Body of pancreas (tissue), 4 donors: ENCODE measurements around the gene CDK17. TPM values are rescaled to one million over a fixed set of nuclear protein-coding genes. Genes with fewer than 3 reads are reported as not detected.

ENCODE experiments used
- ATAC-seq: fragments of 150-250 bp; one replicate; pipeline ENCODE4 v1.9.1; 2016
- DNase-seq, 4 donors: peaks; one replicate each; pipeline ENCODE4 v3.0.0-alpha.2; 2019
- H3K27ac ChIP-seq, 4 donors: fragments of 200-600 bp; sonication (generic); 1 replicate in 3 of 4; 2 replicates in 1 of 4; pipeline versions ENCODE4 v1.5.1 to v1.6.1; 2016 to 2019; ENCODE audit warnings: mild to moderate bottlenecking in 1 of 4, mixed read lengths in 1 of 4, moderate library complexity in 1 of 4
- H3K27me3 ChIP-seq, 2 donors: fragments of 200-600 bp; sonication (generic); one replicate each; pipeline ENCODE4 v1.6.0; 2016; ENCODE audit warnings: mild to moderate bottlenecking in 1 of 2
- H3K36me3 ChIP-seq, 2 donors: fragments of 200-600 bp; sonication (generic); replicated peaks in 1 of 2; 2 replicates each; pipeline ENCODE4 v1.5.1; 2016; ENCODE audit warnings: low read depth in 2 of 2; ENCODE audit not compliant: insufficient read depth in 1 of 2
- H3K4me1 ChIP-seq: fragments of 200-600 bp; sonication (generic); one replicate; pipeline ENCODE4 v1.6.0; 2016
- H3K4me3 ChIP-seq, 2 donors: fragments of 200-600 bp; sonication (generic); 1 replicate in 1 of 2; 2 replicates in 1 of 2; pipeline ENCODE4 v1.5.1; 2016 to 2019
- H3K9me3 ChIP-seq, 3 donors: fragments of 200-600 bp; sonication (generic); 1 replicate in 2 of 3; 2 replicates in 1 of 3; pipeline ENCODE4 v1.5.1; 2016
- POLR2A ChIP-seq, 3 donors: fragments of 450-650 bp; IDR thresholded peaks; one replicate each; pipeline ENCODE4 v1.6.1; 2016; ENCODE audit warnings: antibody characterized with exemption in 3 of 3, mild to moderate bottlenecking in 2 of 3
- WGBS, 2 donors: methylation state at CpG; one replicate each; pipeline ENCODE4 v1.1.5; 2017; 5-methylcytosine and 5-hydroxymethylcytosine counted together
- intact Hi-C: fragments of 100-400 bp; cut with DNase I; formaldehyde crosslinking; loops from one replicate; pipeline ENCODE4 v1.15.1; 2023
- total RNA-seq, 2 donors: library from RNA; depleted of rRNA; stranded (reverse); fragments of >200 nt; gene quantifications; one replicate each; pipeline ENCODE4 v1.1.0, GENCODE V29; 2016
- TF ChIP-seq, protein P1 (sequence below), 7 experiments: fragments of 450-650 bp in 4 of 7; fragments of 200-600 bp in 3 of 7; sonication (generic) in 3 of 7; IDR thresholded peaks; one replicate each; pipeline ENCODE4 v1.5.1; 2016 to 2019; ENCODE audit warnings: antibody characterized with exemption in 7 of 7

CDK17 gene
- total RNA-seq, 2 donors from 2014 or later, result 17.5 to 29.8 TPM

DNA sequence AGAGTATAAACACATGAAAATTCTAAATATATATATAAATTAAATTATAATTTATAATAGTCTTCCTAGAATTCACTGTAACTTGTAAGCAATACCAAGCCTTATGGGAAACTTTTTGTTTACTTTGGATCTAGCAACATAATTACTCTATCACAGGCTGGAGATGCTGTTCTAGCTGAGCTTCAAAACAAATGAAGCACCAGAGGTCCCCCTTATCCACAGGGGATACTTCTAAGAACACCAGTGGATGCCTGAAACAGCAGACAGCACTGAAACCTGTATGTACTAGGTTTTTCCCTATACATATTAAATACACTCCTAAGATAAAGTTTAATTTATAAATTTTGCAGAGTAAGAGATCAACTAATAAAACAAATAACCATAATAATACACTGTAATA lies 96.6 kb downstream of the CDK17 start:
- TF ChIP-seq, protein P1, sequence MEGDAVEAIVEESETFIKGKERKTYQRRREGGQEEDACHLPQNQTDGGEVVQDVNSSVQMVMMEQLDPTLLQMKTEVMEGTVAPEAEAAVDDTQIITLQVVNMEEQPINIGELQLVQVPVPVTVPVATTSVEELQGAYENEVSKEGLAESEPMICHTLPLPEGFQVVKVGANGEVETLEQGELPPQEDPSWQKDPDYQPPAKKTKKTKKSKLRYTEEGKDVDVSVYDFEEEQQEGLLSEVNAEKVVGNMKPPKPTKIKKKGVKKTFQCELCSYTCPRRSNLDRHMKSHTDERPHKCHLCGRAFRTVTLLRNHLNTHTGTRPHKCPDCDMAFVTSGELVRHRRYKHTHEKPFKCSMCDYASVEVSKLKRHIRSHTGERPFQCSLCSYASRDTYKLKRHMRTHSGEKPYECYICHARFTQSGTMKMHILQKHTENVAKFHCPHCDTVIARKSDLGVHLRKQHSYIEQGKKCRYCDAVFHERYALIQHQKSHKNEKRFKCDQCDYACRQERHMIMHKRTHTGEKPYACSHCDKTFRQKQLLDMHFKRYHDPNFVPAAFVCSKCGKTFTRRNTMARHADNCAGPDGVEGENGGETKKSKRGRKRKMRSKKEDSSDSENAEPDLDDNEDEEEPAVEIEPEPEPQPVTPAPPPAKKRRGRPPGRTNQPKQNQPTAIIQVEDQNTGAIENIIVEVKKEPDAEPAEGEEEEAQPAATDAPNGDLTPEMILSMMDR (IDR thresholded peaks at IDR 0.05), result no peak
- TF ChIP-seq POLR2A (IDR thresholded peaks at IDR 0.05), result no peak
- ATAC-seq (no peak), DNase-seq (no peak)
- H3K36me3 ChIP-seq, result no peaks in the 10 kb centered on the region
- intact Hi-C loops, result no loop called here
- no peaks in the 10 kb centered on the region for H3K27me3 ChIP-seq
- no peak overlapping the region for H3K4me3 ChIP-seq
- no peak overlapping the region for H3K27ac ChIP-seq
- no peaks in the 10 kb centered on the region for H3K4me1 ChIP-seq
- H3K9me3 ChIP-seq, result no peaks in the 10 kb centered on the region

DNA sequence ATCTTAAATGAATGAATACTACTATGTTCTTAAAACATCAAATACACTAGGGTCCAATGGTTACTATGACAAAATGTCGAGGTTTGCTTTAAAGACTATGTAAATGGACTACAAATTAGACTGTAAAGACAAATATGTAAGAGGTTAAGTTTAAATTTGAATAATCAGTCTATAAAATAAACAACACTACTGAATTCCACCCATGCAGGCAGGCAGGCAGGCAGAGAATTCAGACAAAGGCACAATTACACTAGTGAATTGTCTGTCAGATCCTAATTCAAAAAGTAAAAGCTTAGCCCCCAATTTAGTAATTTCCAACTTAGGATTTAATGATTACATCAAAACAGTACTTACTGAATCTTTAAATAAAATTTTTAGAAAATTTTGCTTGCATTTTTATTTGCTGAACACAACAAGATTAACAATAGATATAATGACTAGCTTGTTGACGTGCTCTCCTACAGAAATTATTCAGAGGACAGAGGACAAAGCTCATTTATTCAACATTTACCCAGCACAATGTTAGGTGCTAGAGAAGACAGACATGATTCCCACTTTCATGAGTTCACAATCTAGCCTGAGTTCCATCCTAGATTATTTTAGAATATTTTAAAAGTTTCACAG lies 97.4 kb downstream of the CDK17 start:
- TF ChIP-seq POLR2A (IDR thresholded peaks at IDR 0.05), result no peak
- TF ChIP-seq, protein P1 (IDR thresholded peaks at IDR 0.05), result no peak
- ATAC-seq (no peak), DNase-seq (no peak)
- no peaks in the 10 kb centered on the region for H3K36me3 ChIP-seq
- H3K27ac ChIP-seq, result no peak overlapping the region
- no peak overlapping the region for H3K4me3 ChIP-seq
- no peaks in the 10 kb centered on the region for H3K4me1 ChIP-seq
- no peaks in the 10 kb centered on the region for H3K27me3 ChIP-seq
- intact Hi-C loops, result no loop called here
- H3K9me3 ChIP-seq, result no peaks in the 10 kb centered on the region
- 78 to 84% methylated on average over 2 of the region's 2 CpGs for WGBS, 2 donors

DNA sequence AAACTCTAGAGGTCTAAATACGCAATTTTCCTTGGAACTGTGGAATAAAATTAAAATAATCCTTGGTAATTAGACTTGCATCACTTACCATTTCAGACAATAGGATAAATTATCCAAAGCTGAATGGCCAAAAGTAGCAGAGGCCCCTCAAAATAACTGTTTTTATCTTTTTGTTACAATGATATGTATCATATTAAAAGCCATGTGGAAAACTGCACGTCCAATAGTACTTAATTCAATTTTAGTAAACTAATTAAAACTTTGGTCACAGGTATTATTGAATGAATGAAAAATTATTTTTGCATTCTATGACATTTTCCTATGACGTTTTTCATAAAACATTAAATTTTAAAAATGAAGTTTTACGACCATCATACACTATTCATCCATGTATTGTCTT lies 98.5 kb downstream of the CDK17 start:
- H3K27ac ChIP-seq, result no peak overlapping the region
- H3K9me3 ChIP-seq, result no peaks in the 10 kb centered on the region
- TF ChIP-seq, protein P1 (IDR thresholded peaks at IDR 0.05), result no peak
- TF ChIP-seq POLR2A (IDR thresholded peaks at IDR 0.05), result no peak
- DNase-seq, result no peak
- 94% methylated on average over 4 of the region's 4 CpGs for WGBS, 2 donors
- H3K4me3 ChIP-seq, result no peak overlapping the region
- intact Hi-C loops, result no loop called here
- H3K36me3 ChIP-seq, result peaks cover 0 to 3% of the 10 kb centered on the region in 2 donors
- ATAC-seq, result no peak
- H3K27me3 ChIP-seq, result no peaks in the 10 kb centered on the region
- no peaks in the 10 kb centered on the region for H3K4me1 ChIP-seq

DNA sequence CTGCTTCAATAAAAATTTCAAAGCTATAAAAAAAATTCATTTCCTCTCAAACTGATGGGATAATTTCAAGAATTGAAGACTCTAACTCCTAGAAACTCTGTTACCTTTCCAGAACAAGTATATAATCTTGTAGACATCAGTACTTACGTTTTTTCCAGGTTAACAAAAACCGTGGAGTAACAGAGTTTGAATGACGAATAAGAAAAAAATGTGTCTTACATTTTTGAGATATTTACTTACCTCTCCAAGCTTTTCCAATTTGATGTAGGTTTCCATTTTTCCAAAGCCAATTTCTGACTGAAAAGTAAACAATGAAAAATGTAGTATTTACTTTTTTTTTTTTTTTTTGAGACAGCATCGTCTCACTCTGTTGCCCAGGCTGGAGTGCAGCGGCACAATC lies 100.2 kb downstream of the CDK17 start:
- Histone ChIP-seq H3K9me3 (no peaks in the 10 kb centered on the region), H3K36me3 (peaks cover 0 to 3% of the 10 kb centered on the region in 2 donors), H3K4me3 (no peak overlapping the region), H3K27me3 (no peaks in the 10 kb centered on the region), H3K27ac (no peak overlapping the region), H3K4me1 (no peaks in the 10 kb centered on the region)
- TF ChIP-seq, protein P1 (IDR thresholded peaks at IDR 0.05), result no peak
- no peak for TF ChIP-seq POLR2A (IDR thresholded peaks at IDR 0.05)
- WGBS, 2 donors, result 82 to 90% methylated on average over 5 of the region's 5 CpGs
- no peak for ATAC-seq
- intact Hi-C loops, result no loop called here
- DNase-seq, result no peak

DNA sequence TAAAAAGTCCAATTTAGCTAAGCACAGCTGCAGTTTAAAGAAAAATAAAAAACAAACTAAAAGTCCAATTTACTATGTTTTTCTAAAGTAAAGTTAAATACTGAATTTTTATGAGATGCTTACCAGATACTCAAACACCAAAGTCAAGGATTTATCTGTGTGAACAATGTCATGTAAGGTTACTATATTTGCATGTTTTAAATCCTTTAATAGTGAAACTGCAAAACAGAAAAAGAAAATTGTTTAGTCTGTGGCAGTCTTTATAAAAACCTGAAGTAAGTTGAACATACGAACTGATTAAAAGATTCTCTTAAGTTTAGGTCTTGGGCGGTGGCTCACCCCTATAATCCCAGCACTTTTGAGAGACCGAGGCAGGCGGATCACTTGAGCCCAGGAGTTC lies 102.7 kb downstream of the CDK17 start:
- no peaks in the 10 kb centered on the region for H3K4me1 ChIP-seq
- no peaks in the 10 kb centered on the region for H3K27me3 ChIP-seq
- peaks cover 0 to 5% of the 10 kb centered on the region in 2 donors for H3K36me3 ChIP-seq
- WGBS, 2 donors, result 91 to 97% methylated on average over 4 of the region's 4 CpGs
- no peak overlapping the region for H3K27ac ChIP-seq
- ATAC-seq (no peak), DNase-seq (no peak)
- no peaks in the 10 kb centered on the region for H3K9me3 ChIP-seq
- intact Hi-C loops, result no loop called here
- TF ChIP-seq POLR2A (IDR thresholded peaks at IDR 0.05), result no peak
- TF ChIP-seq, protein P1 (IDR thresholded peaks at IDR 0.05), result no peak
- H3K4me3 ChIP-seq, result no peak overlapping the region
